Fibroblast of the aortic adventitia (primary cell): ENCODE measurements around the gene ITPRIPL2. TPM values are rescaled to one million over a fixed set of nuclear protein-coding genes. Genes with fewer than 3 reads are reported as not detected.

Source experiments
- DNase-seq: peaks from one replicate; pipeline ENCODE4 v3.0.0-alpha.2; 2010; ENCODE audit warnings: low read depth
- H3K4me3 ChIP-seq: 2 replicates; pipeline ENCODE4 v1.5.1; 2011; ENCODE audit warnings: low read depth, mild to moderate bottlenecking, control low read depth, low read length, moderate library complexity
- total RNA-seq: library from RNA; depleted of rRNA; stranded (reverse); fragments of >200 nt; gene quantifications from 2 replicates; pipeline ENCODE4 v1.2.3, GENCODE V29; 2012; ENCODE audit warnings: low replicate concordance
- TF ChIP-seq, protein P1 (sequence below): IDR thresholded peaks from 2 replicates; pipeline ENCODE4 v1.5.1; 2011; ENCODE audit warnings: mild to moderate bottlenecking, low read length, control low read depth, inconsistent platforms; ENCODE audit not compliant: insufficient read depth

ITPRIPL2 gene
- total RNA-seq, 1 donor: 60.1 TPM

DNA sequence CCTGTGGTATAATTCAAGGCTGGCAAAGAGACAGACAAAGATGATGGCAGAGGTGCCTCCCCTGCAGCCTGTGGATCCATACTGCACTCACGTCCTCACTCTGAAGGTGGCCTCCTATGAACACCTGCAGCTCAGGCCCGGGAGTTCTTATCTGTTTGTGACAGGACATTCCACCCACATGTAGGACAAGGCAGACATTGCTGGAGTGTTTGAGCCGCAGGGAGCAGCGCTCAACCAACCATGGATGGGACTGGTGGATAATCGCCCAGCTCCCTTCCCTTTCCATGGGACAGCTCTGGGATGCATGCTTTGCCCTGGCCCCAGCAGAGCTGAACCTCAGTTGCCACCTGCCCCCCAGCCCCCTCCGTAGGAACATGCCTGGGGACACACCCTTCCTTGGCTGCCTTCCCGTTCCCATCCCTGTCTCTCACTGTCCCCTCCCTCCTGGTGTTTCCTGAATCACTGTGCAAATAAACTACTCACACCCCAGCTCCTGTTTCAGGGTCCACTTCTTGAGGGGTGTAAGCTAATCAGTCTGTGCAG is 22.2 kb downstream of the ITPRIPL2 start:
- no peak for DNase-seq
- TF ChIP-seq, protein P1, sequence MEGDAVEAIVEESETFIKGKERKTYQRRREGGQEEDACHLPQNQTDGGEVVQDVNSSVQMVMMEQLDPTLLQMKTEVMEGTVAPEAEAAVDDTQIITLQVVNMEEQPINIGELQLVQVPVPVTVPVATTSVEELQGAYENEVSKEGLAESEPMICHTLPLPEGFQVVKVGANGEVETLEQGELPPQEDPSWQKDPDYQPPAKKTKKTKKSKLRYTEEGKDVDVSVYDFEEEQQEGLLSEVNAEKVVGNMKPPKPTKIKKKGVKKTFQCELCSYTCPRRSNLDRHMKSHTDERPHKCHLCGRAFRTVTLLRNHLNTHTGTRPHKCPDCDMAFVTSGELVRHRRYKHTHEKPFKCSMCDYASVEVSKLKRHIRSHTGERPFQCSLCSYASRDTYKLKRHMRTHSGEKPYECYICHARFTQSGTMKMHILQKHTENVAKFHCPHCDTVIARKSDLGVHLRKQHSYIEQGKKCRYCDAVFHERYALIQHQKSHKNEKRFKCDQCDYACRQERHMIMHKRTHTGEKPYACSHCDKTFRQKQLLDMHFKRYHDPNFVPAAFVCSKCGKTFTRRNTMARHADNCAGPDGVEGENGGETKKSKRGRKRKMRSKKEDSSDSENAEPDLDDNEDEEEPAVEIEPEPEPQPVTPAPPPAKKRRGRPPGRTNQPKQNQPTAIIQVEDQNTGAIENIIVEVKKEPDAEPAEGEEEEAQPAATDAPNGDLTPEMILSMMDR: no peak
- no peak overlapping the region for H3K4me3 ChIP-seq

DNA sequence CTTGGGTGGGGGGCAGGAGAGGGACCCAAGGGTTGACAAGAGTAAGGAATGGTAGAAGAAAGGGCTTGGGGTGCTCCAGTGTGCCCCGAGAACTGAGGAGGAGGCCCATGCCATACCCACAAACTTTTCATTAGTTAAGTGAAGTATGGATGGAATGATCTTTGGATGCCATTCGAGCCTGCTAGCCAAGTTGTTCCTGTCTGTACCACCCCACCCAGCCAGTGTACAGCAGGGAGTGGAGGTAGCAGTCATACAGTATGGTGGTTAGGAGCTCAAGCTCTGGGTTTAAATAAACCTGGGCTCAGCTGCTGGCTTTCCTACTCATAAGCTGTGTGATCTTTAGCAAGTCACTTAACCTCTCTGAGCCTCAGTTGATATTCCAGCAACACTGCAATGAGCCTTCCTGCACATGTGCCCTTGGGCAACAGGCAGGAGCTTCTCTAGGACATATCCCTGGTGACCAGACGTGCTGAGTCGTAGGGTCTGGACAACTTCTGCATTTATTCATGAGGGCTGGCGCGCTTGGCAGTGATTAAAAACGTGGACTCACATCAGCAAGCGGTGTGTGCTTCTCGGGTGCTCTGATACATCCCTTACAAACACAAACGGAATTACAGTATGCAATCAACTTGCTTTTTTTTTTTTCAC is 22.9 kb downstream of the ITPRIPL2 start:
- TF ChIP-seq, protein P1: no peak
- H3K4me3 ChIP-seq: no peak overlapping the region
- DNase-seq: peak; percentile 25

DNA sequence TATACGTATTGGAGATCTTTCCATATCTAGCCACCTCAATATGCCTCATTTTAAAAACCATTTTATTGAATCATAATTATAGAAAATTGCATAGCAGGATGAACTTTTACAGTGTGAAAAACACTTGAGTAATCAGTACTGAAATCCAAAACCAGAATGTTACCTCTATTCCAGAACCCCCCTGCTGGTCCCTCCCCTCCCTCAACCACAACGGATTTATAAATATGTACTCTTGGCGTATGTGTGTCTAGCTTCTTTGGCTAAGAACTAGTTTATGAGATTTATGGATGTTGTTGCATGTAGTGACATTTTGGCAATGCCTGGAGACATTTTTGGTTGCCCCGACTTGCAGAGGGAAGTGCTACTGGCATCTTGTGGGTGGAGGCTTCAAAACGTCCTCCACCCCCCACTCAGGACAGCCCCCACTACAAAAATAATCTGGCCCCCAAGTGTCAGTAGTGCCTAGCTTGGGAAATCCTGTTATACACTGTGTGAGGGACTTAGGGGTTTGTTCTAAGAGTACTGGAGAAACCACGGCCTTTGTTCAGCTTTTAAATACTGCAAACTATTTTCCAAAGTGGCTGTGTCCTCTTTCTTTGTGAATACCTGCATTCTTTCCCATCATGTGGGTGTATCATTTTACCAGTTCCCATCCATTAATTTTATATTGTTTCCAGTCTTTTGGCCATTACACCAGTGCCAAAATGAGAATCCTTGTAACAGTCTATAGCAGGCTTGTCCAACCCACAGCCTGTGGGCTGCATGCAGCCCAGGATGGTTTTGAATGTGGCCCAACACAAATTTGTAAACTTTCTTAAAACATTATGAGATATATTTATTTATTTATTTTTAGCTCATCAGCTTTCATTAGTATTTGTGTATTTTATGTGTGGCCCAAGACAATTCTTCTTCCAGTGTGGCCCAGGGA is 23.7 kb downstream of the ITPRIPL2 start:
- H3K4me3 ChIP-seq: no peak overlapping the region
- TF ChIP-seq, protein P1: no peak
- peak; percentile 28 for DNase-seq

DNA sequence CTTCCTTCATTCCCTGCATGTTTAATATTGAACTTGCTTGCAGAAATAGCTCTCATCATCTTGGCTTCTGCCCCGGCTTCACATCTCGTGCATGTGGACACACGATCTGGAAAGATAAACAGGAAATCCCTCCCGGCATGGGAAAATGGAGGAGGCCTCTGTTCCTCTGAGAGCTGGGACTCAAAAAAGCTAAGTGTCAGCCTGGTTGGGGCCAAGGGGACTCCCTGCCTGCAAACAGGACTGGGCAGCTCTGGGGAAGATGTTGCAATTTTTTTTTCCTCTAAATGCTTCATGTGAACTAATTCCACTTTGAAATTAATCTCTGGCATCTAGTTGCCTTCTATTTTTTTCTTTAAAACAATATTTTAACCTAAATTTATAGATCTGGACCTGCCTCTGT is 24.8 kb downstream of the ITPRIPL2 start:
- DNase-seq: peak; percentile 65
- TF ChIP-seq, protein P1: no peak
- H3K4me3 ChIP-seq: no peak overlapping the region

DNA sequence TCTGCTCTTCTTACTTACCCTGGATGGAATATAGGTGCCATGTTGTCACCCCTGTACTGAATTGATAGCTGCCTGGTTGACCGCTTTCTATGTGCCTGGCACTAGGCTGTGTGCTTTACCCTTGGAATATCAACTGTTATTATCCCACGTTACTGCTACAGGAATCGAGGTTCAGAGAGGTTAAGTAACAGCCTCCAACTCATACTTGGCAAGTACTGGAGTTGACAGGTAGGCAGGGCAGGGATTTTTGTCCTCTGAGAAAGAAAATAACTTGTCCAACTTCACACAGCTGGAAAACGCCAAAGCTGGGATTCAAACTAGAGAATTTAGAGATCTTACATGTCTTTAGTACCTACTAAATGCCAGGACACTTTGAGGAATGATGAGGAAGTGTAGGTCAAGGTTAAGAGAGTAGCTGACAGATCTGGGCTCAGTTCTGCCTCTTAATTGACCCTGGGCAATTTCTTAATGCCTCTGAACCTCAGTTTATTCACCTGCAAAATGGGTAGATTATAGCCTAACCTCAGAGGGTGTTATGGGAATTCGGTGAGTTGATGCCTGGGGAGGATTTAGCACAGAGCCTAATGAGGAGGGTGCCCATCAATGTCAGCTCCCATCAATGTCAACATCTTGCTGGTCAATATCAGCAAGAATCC is 25.8 kb downstream of the ITPRIPL2 start:
- no peak overlapping the region for H3K4me3 ChIP-seq
- DNase-seq: no peak
- TF ChIP-seq, protein P1: no peak

DNA sequence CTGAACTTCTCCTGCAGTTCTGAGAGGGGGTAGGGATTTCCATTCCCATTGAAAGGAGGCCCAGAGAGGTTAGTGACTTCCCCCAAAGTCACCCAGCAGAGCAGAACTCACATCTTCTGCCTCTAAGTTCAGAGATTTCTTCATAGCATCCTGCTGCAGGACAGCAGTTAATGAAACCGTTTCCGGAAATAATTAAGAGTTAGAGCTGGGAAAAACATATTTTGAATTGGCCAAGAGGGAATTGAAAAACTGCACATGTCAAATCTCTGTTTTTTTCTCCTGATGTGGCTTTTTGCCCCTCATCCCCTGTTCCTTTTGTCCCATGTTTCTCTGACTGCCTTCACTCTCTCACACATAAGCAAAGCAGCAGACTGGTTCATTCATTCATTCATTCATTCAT is 26.6 kb downstream of the ITPRIPL2 start:
- no peak overlapping the region for H3K4me3 ChIP-seq
- DNase-seq: no peak
- TF ChIP-seq, protein P1: no peak
